GM23338 (cell line): ENCODE results near the gene MAP1B. TPM values are rescaled to one million over a fixed set of nuclear protein-coding genes. Genes with fewer than 3 reads are reported as not detected.

Experiments used
- ATAC-seq: fragments of 200-7000 bp; cut with Tn5 transposase; 3 replicates; pipeline ENCODE4 v1.9.1; 2020
- DNase-seq: peaks from one replicate; pipeline ENCODE4 v3.0.0-alpha.2; 2015; ENCODE audit warnings: low spot score
- H2AFZ ChIP-seq: fragments of 200-600 bp; sonication (generic); 2 replicates; pipeline ENCODE4 v1.8.0; 2016; ENCODE audit warnings: antibody characterized with exemption, mild to moderate bottlenecking, moderate library complexity
- H3F3A ChIP-seq: fragments of 200-600 bp; sonication (generic); replicated peaks from 2 replicates; pipeline ENCODE4 v1.8.0; 2017; ENCODE audit warnings: antibody characterized with exemption, mixed run types, low read depth
- H3K27ac ChIP-seq: fragments of 200-600 bp; sonication (generic); 2 replicates; pipeline ENCODE4 v1.6.1; 2016; ENCODE audit warnings: low read depth
- H3K27me3 ChIP-seq: fragments of 200-600 bp; sonication (generic); 2 replicates; pipeline ENCODE4 v1.8.0; 2016; ENCODE audit warnings: mild to moderate bottlenecking, mixed run types, moderate library complexity; ENCODE audit not compliant: insufficient read depth
- H3K36me3 ChIP-seq: fragments of 200-600 bp; sonication (generic); 2 replicates; pipeline ENCODE4 v1.8.0; 2016; ENCODE audit warnings: mild to moderate bottlenecking; ENCODE audit not compliant: insufficient read depth
- H3K4me1 ChIP-seq: fragments of 200-600 bp; sonication (generic); 2 replicates; pipeline ENCODE4 v1.8.0; 2016; ENCODE audit warnings: mild to moderate bottlenecking, moderate library complexity; ENCODE audit not compliant: insufficient read depth
- H3K4me2 ChIP-seq: fragments of 200-600 bp; sonication (generic); 2 replicates; pipeline ENCODE4 v1.7.1; 2017; ENCODE audit warnings: mixed run types
- H3K4me3 ChIP-seq: fragments of 200-600 bp; sonication (generic); 2 replicates; pipeline ENCODE4 v1.6.1; 2016; ENCODE audit warnings: mixed run types
- H3K79me2 ChIP-seq: fragments of 200-600 bp; sonication (generic); replicated peaks from 2 replicates; pipeline ENCODE4 v1.8.0; 2017; ENCODE audit warnings: mild to moderate bottlenecking; ENCODE audit not compliant: insufficient read depth
- H3K9me2 ChIP-seq: fragments of 200-600 bp; sonication (generic); 2 replicates; pipeline ENCODE4 v1.8.0; 2017; ENCODE audit not compliant: insufficient read depth
- H4K20me1 ChIP-seq: fragments of 200-600 bp; sonication (generic); replicated peaks from 2 replicates; pipeline ENCODE4 v1.8.0; 2017; ENCODE audit warnings: mild to moderate bottlenecking; ENCODE audit not compliant: insufficient read depth
- H3K27ac Mint-ChIP-seq: 2 replicates; pipeline ENCODE4 v1.8.0; 2020; ENCODE audit warnings: inconsistent platforms, mild to moderate bottlenecking, moderate library complexity, mixed read lengths
- H3K27me3 Mint-ChIP-seq: 3 replicates; pipeline ENCODE4 v1.8.0; 2022; ENCODE audit warnings: low read depth, mild to moderate bottlenecking, moderate library complexity, mixed read lengths, inconsistent platforms; ENCODE audit not compliant: insufficient read depth, poor library complexity
- H3K36me3 Mint-ChIP-seq: 3 replicates; pipeline ENCODE4 v1.8.0; 2021; ENCODE audit warnings: low read depth, mild to moderate bottlenecking, inconsistent platforms, moderate library complexity, mixed read lengths
- H3K4me1 Mint-ChIP-seq: 3 replicates; pipeline ENCODE4 v1.8.0; 2020; ENCODE audit warnings: mild to moderate bottlenecking, inconsistent platforms, mixed read lengths
- H3K4me3 Mint-ChIP-seq: 3 replicates; pipeline ENCODE4 v1.8.0; 2021; ENCODE audit warnings: moderate library complexity, mild to moderate bottlenecking, inconsistent platforms, mixed read lengths
- H3K9me3 Mint-ChIP-seq: 3 replicates; pipeline ENCODE4 v1.8.0; 2020; ENCODE audit warnings: moderate library complexity, mild to moderate bottlenecking, inconsistent platforms, mixed read lengths
- CTCF ChIP-seq, 2 experiments: fragments of 200-600 bp in 1 of 2; sonication (generic) in 1 of 2; conservative IDR thresholded peaks; 2 replicates each; pipeline versions ENCODE4 v1.5.1 to v1.6.1; 2016 to 2017; ENCODE audit warnings: antibody characterized with exemption in 2 of 2, low read depth in 2 of 2, mild to moderate bottlenecking in 2 of 2, moderate library complexity in 1 of 2
- EZH2phosphoT487 ChIP-seq: fragments of 200-600 bp; sonication (generic); IDR thresholded peaks from one replicate; pipeline ENCODE4 v1.8.1; 2018; ENCODE audit warnings: antibody characterized with exemption; ENCODE audit not compliant: unreplicated experiment
- JUNB ChIP-seq: IDR thresholded peaks from one replicate; pipeline ENCODE4 v1.6.1; 2016; ENCODE audit warnings: antibody characterized with exemption; ENCODE audit not compliant: unreplicated experiment
- NANOG ChIP-seq: IDR thresholded peaks from 2 replicates; pipeline ENCODE4 v1.6.1; 2016; ENCODE audit warnings: antibody characterized with exemption, borderline replicate concordance
- POLR2AphosphoS5 ChIP-seq: IDR thresholded peaks from 2 replicates; pipeline ENCODE4 v1.6.1; 2016; ENCODE audit warnings: antibody characterized with exemption, low read depth
- REST ChIP-seq: IDR thresholded peaks from one replicate; pipeline ENCODE4 v1.6.1; 2018; ENCODE audit warnings: antibody characterized with exemption; ENCODE audit not compliant: unreplicated experiment
- STAT1 ChIP-seq: IDR thresholded peaks from one replicate; pipeline ENCODE4 v1.6.1; 2016; ENCODE audit warnings: antibody characterized with exemption; ENCODE audit not compliant: unreplicated experiment
- ZNF331 ChIP-seq: fragments of 250-450 bp; sonication (Bioruptor Pico); IDR thresholded peaks from 2 replicates; pipeline ENCODE4 v1.5.0; 2020; ENCODE audit warnings: low read depth, mild to moderate bottlenecking, moderate library complexity
- ZNF462 ChIP-seq: fragments of 250-450 bp; sonication (Bioruptor Pico); IDR thresholded peaks from 2 replicates; pipeline ENCODE4 v1.5.0; 2020; ENCODE audit warnings: mild to moderate bottlenecking, moderate library complexity
- polyA plus RNA-seq: library from polyadenylated mRNA; unstranded; fragments of >200 nt; fragmentation: Nextera tagmentation; extraction: Ambion mirVana; gene quantifications from 2 replicates; pipeline ENCODE4 v1.2.1, GENCODE V29; 2016
- total RNA-seq: library from RNA; depleted of rRNA; stranded (reverse); fragments of >200 nt; shearing (Covaris generic); gene quantifications from 2 replicates; pipeline ENCODE4 v1.2.3, GENCODE V29; 2014

Gene MAP1B
- total and polyA plus RNA-seq, 2 experiments from 2014 or later, result 148 to 263 TPM

GRCh38 chr5:72096602-72097188 lies 10.6 kb upstream of the MAP1B start (continued):
- TF ChIP-seq ZNF462 (CRISPR knock-in tag), result no peak

- Mint-ChIP-seq H3K9me3 (no peaks in the 10 kb centered on the region; the same call in 2 of the 3 replicates), H3K4me3 (no peak overlapping the region), H3K27me3 (peaks cover 2% of the 10 kb centered on the region), H3K36me3 (no peaks in the 10 kb centered on the region; the same call in 2 of the 3 replicates), H3K4me1 (peaks cover 14% of the 10 kb centered on the region), H3K27ac (no peak overlapping the region)
- TF ChIP-seq JUNB, result no peak
- no peak for TF ChIP-seq EZH2phosphoT487
- no peak for TF ChIP-seq REST
- TF ChIP-seq NANOG, result no peak
- no peak for TF ChIP-seq POLR2AphosphoS5
- no peak for TF ChIP-seq STAT1
- no peak for TF ChIP-seq ZNF331
- no peak for TF ChIP-seq CTCF (conservative IDR thresholded peaks at IDR 0.05; ENCODE audit: low read depth in 2 of 2)
- H3K27me3 ChIP-seq, result no peaks in the 10 kb centered on the region
- H3F3A ChIP-seq, result no peaks in the 10 kb centered on the region
- DNase-seq (no peak), ATAC-seq (no peak)
- H3K4me3 ChIP-seq, result no peak overlapping the region
- H3K36me3 ChIP-seq, result no peaks in the 10 kb centered on the region
- H4K20me1 ChIP-seq, result no peaks in the 10 kb centered on the region
- H2AFZ ChIP-seq, result no peak overlapping the region
- H3K79me2 ChIP-seq, result no peaks in the 10 kb centered on the region
- H3K4me2 ChIP-seq, result no peak overlapping the region
- H3K27ac ChIP-seq, result no peak overlapping the region
- 0 out of 2 replicates have a peak, but pooled peaks cover 9% of the 10 kb centered on the region for H3K9me2 ChIP-seq
- H3K4me1 ChIP-seq, result peaks cover 7% of the 10 kb centered on the region
These were observed 5.4 kb upstream of the MAP1B start for GRCh38 chr5:72101828-72102227.
